Stomach (tissue), 4 donors: ENCODE measurements around the gene PTPRG.

Experiments
- EP300 ChIP-seq: sonication (generic); formaldehyde crosslinking; IDR thresholded peaks from one replicate; pipeline ENCODE4 v1.6.1; 2017; ENCODE audit warnings: antibody characterized with exemption
- TF ChIP-seq, protein P1 (sequence below), 7 experiments: fragments of 450-650 bp in 4 of 7; fragments of 200-600 bp in 3 of 7; sonication (generic) in 3 of 7; IDR thresholded peaks; one replicate each; pipeline ENCODE4 v1.5.1; 2016 to 2019; ENCODE audit warnings: antibody characterized with exemption in 7 of 7, control low read depth in 2 of 7, mild to moderate bottlenecking in 1 of 7

DNA sequence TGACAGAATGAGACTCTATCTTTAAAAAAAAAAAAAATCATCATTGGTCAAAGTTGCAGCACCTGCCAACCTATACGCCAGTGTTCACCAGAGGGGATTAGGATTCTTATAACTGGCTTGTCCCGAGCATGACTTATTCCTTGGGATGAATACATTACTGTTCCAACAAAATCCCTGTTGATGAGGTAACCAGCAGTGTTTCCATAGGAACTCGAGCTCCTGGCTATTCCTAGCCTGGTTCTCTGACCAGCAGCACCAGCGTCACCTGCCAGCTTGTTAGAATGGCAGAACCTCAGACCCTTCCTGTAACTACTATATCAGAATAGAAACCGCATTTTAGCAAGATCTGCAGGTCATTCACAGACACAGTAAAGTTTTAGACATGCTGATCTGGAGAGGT is 364.4 kb downstream of the PTPRG start:
- TF ChIP-seq, protein P1, sequence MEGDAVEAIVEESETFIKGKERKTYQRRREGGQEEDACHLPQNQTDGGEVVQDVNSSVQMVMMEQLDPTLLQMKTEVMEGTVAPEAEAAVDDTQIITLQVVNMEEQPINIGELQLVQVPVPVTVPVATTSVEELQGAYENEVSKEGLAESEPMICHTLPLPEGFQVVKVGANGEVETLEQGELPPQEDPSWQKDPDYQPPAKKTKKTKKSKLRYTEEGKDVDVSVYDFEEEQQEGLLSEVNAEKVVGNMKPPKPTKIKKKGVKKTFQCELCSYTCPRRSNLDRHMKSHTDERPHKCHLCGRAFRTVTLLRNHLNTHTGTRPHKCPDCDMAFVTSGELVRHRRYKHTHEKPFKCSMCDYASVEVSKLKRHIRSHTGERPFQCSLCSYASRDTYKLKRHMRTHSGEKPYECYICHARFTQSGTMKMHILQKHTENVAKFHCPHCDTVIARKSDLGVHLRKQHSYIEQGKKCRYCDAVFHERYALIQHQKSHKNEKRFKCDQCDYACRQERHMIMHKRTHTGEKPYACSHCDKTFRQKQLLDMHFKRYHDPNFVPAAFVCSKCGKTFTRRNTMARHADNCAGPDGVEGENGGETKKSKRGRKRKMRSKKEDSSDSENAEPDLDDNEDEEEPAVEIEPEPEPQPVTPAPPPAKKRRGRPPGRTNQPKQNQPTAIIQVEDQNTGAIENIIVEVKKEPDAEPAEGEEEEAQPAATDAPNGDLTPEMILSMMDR (IDR thresholded peaks at IDR 0.05) = no peak
- TF ChIP-seq EP300 = no peak
